Nephron progenitor cell (in vitro differentiated cells): ENCODE measurements around the gene KLKB1.

Experiments
- DNase-seq: peaks from one replicate; pipeline ENCODE4 v3.0.0; 2021
- H3K27ac Mint-ChIP-seq: 2 replicates; pipeline ENCODE4 v1.8.0; 2021; ENCODE audit warnings: mild to moderate bottlenecking, moderate library complexity, mixed read lengths
- H3K27me3 Mint-ChIP-seq: 2 replicates; pipeline ENCODE4 v1.8.0; 2021; ENCODE audit warnings: mild to moderate bottlenecking, low read depth, mixed read lengths; ENCODE audit not compliant: poor library complexity
- H3K36me3 Mint-ChIP-seq: 2 replicates; pipeline ENCODE4 v1.8.0; 2021; ENCODE audit warnings: low read depth, mixed read lengths
- H3K4me1 Mint-ChIP-seq: 2 replicates; pipeline ENCODE4 v1.8.0; 2021; ENCODE audit warnings: mixed read lengths
- H3K4me3 Mint-ChIP-seq: 2 replicates; pipeline ENCODE4 v1.8.0; 2021; ENCODE audit warnings: mild to moderate bottlenecking, moderate library complexity, mixed read lengths
- H3K9me3 Mint-ChIP-seq: 2 replicates; pipeline ENCODE4 v1.8.0; 2021; ENCODE audit warnings: mild to moderate bottlenecking, moderate library complexity, mixed read lengths
- TF ChIP-seq, protein P1 (sequence below): fragments of 200-600 bp; sonication (generic); IDR thresholded peaks from 2 replicates; pipeline ENCODE4 v1.5.0; 2021; ENCODE audit warnings: antibody characterized with exemption

Gene KLKB1

DNA sequence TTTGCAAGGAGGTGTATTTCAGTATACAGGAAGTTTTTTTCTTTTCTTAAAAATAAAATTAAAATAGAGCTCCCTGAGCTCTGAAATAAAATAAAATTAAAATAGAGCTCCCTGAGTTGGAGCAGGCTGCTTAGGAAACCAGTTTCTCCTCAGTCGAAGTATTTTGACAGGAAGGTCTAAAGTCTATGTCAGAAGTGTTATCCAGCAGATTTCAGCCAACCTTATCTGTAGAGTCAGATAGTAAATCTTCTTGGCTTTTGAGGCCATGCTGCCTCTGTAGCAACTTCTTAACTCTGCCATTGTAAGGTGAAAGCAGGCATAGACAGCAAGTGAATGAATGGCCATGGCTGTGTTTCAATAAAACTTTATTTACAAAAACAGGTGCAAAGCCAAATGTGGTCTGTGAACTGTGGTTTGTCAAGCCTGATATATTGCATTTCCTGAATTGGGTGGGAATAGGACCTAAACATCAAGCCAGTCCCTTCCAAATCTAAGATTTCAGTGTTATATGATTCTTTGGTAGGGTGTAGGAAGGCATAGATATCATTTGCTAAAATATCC is 9.5 kb upstream of the KLKB1 start:
- no peak overlapping the region for H3K4me3 Mint-ChIP-seq
- H3K4me1 Mint-ChIP-seq = no peaks in the 10 kb centered on the region

DNA sequence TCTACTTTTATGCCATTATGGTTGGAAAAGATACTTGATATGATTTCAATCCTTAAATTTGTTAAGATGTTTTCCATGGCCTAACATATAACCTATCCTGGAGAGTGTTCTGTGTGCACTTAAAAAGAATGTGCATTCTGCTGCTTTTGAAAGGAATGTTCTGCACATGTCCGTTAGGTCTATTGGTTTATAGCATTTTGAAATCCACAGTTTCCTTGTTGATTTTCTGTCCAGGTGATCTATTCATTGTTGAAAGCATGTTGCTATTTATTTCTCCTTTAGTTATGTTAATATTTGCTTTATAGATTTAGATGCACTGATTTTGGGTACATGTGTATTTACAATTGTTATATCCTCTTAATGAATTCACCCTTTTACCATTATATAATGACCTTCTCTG is 5.7 kb upstream of the KLKB1 start:
- TF ChIP-seq, protein P1, sequence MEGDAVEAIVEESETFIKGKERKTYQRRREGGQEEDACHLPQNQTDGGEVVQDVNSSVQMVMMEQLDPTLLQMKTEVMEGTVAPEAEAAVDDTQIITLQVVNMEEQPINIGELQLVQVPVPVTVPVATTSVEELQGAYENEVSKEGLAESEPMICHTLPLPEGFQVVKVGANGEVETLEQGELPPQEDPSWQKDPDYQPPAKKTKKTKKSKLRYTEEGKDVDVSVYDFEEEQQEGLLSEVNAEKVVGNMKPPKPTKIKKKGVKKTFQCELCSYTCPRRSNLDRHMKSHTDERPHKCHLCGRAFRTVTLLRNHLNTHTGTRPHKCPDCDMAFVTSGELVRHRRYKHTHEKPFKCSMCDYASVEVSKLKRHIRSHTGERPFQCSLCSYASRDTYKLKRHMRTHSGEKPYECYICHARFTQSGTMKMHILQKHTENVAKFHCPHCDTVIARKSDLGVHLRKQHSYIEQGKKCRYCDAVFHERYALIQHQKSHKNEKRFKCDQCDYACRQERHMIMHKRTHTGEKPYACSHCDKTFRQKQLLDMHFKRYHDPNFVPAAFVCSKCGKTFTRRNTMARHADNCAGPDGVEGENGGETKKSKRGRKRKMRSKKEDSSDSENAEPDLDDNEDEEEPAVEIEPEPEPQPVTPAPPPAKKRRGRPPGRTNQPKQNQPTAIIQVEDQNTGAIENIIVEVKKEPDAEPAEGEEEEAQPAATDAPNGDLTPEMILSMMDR = no peak

More for the DNA sequence above, 9.5 kb upstream of the KLKB1 start:
- Mint-ChIP-seq H3K27me3 (peaks cover 10% of the 10 kb centered on the region), H3K36me3 (no peaks in the 10 kb centered on the region), H3K27ac (no peak overlapping the region), H3K9me3 (peaks cover under 1% of the 10 kb centered on the region)
- TF ChIP-seq, protein P1 = no peak
- no peak for DNase-seq

DNA sequence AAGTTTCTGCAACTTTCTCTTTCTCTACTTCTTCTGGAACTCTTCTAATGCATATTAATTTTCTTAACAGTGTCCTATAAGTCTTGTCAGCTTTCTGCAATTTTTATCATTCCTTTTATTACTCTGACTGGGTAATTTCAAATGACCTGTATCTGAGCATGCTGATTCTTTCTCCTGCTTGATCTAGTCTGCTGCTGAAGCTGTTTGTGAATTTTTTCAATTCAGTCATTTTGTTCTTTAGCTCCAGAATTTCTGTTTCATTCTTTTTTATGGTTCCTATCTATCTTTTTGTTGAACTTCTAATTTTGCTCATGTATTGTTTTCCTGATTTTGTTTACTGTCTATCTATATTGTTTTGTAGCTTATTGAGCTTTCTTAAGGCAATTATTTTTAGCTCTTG is 1.5 kb upstream of the KLKB1 start:
- Mint-ChIP-seq H3K4me1 (no peaks in the 10 kb centered on the region), H3K9me3 (peaks cover 38% of the 10 kb centered on the region), H3K4me3 (no peak overlapping the region), H3K36me3 (peaks cover 22% of the 10 kb centered on the region), H3K27me3 (peaks cover 6% of the 10 kb centered on the region), H3K27ac (no peak overlapping the region)
- DNase-seq = no peak
- TF ChIP-seq, protein P1 = no peak

More for the DNA sequence above, 5.7 kb upstream of the KLKB1 start:
- Mint-ChIP-seq H3K4me3 (no peak overlapping the region), H3K36me3 (peaks cover 18% of the 10 kb centered on the region), H3K4me1 (no peaks in the 10 kb centered on the region), H3K27me3 (peaks cover 7% of the 10 kb centered on the region), H3K9me3 (peaks cover 31% of the 10 kb centered on the region), H3K27ac (no peak overlapping the region)
- no peak for DNase-seq

DNA sequence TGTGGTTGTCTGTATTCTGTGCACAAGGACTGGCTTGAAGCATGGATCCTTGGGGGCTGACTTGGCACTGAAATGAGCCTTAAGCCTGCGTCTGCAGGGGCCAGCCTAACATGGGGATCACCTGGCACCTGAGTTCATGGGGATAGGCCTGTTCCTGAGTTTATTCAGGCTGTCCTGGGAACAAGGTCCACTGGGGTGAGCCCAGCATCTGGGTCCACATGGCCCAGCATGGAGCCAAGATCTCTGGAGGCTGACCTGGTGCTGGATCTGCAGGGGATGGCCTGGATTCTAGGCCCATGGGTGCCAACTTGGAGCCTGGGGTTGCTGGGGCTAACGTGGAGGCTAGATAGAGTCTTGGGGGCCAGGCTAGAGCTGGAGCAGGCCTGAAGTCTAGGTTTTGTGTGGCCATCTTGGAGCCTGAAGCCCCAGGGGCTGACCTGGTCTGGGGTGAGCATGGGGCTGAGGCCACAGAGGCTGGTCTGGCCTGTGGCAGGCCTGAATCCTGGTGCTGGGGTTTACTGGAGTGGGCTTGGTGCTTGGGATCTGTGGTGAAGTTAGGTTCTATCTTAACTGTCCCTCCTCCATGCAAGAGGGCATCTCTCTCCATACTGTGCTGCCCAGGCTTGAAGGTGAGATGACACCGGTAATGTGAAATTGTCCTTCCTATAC is 652 bp upstream of the KLKB1 start:
- no peaks in the 10 kb centered on the region for H3K4me1 Mint-ChIP-seq
- H3K27ac Mint-ChIP-seq = no peak overlapping the region
- peaks cover 38% of the 10 kb centered on the region for H3K9me3 Mint-ChIP-seq
- H3K4me3 Mint-ChIP-seq = no peak overlapping the region
- TF ChIP-seq, protein P1 = no peak
- DNase-seq = no peak
- H3K36me3 Mint-ChIP-seq = peaks cover 22% of the 10 kb centered on the region
- peaks cover 3% of the 10 kb centered on the region for H3K27me3 Mint-ChIP-seq

DNA sequence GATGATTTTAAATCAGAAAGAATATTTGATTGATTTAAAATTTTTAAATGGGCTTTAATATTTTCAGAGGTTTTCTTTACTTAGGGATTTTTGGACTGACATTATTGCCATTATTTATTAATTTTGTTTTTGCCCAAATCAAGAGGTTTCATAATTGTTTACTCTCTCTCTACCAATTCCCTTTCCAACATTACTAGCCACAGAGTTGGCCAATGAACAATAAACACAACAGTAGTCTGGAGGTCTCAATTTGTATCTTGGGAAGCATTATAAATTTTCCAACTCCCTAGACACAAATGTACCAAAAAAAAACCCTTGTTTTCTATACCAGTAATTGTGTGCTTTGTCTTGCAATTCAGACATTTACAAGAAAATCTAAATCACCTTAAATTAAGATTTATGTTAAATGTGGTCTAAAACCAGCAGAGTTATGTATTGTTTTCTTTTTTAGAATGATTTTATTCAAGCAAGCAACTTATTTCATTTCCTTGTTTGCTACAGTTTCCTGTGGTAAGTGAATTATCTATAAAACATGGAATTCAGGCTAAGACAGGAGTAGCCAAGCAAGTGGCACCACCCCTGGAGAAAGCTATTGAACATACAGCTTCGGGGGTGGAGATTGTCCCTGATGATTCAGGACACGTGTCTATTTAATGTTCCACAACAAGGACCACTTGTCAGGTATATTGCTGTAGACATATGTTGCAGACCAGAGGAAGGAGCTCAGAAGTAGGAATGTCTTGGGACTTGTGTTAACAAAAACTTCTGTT is 622 bp downstream of the KLKB1 start:
- Mint-ChIP-seq H3K27me3 (peaks cover 3% of the 10 kb centered on the region), H3K36me3 (peaks cover 21% of the 10 kb centered on the region), H3K4me1 (no peaks in the 10 kb centered on the region), H3K9me3 (peaks cover 37% of the 10 kb centered on the region), H3K4me3 (no peak overlapping the region), H3K27ac (no peak overlapping the region)
- TF ChIP-seq, protein P1 = no peak
- no peak for DNase-seq
